Activated naive CD4-positive, alpha-beta T cell treated with Interleukin-2 at 50 U/mL for 16 hours (primary cell): ENCODE measurements around the gene FHOD3.

Experiments
- DNase-seq: peaks from one replicate; pipeline ENCODE4 v3.0.0-alpha.2; 2020

Gene FHOD3

GRCh38 chr18:36643061-36643460 lies 345.5 kb downstream of the FHOD3 start:
- DNase-seq, result no peak

GRCh38 chr18:36648803-36649202 lies 351.3 kb downstream of the FHOD3 start:
- DNase-seq, result no peak

DNA sequence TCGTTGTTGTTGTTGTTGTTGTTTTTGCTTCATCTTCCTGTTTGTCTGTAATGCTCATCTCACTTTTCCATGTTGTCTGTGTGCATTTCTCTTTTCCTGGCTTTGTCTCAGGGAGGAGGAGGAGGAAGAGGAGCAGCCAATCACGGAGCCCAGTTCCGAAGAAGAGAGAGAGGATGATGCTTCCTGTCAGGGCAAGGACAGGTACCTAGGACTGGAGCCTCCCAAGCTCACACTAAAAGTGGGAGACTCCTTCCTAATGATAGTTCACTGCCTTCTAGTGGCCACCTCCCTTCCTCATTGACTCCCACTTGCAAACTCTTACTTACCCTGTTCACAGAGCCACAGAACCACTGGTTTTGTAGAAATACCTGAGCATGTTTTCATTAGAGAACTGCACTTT lies 351.7 kb downstream of the FHOD3 start:
- no peak for DNase-seq

GRCh38 chr18:36650266-36650665 lies 352.8 kb downstream of the FHOD3 start:
- DNase-seq, result no peak

DNA sequence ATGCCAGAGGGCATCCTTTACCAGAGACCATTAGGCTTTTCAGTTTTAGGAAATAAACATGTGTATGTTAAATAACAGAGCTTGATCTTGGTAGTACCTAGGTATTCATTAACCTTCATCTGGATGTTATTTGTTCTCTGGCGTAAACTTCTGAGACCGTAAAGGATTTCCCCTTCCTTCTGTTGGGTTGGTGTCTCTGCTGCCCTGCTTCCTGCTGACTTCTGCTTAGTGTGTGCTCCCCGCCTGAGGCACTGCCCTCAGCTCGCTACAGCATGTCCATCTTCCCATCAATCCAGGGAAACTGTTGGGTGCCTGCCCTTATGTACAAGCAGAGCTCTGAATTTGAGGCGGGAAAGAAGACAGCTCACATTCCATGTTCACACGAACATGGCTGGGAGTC lies 353.4 kb downstream of the FHOD3 start:
- DNase-seq, result no peak

DNA sequence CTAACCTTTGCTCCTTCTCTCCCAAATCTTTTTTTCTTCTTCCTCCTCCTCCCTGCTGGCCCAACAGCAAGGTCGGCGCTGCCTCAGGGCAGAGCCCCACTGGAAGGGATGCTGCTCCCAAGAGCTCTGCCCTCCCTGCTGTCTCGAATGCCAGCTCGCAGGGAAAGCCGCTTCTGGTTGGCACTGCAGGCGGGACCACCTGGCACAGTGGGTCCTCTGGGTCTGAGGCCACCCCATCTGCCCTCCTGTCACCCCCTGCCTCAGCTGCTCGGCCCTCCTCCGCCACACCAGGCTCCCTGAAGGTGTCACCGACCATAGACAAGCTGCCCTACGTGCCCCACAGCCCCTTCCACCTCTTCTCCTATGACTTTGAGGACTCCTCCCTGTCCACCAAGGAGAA lies 355.0 kb downstream of the FHOD3 start:
- DNase-seq, result no peak

DNA sequence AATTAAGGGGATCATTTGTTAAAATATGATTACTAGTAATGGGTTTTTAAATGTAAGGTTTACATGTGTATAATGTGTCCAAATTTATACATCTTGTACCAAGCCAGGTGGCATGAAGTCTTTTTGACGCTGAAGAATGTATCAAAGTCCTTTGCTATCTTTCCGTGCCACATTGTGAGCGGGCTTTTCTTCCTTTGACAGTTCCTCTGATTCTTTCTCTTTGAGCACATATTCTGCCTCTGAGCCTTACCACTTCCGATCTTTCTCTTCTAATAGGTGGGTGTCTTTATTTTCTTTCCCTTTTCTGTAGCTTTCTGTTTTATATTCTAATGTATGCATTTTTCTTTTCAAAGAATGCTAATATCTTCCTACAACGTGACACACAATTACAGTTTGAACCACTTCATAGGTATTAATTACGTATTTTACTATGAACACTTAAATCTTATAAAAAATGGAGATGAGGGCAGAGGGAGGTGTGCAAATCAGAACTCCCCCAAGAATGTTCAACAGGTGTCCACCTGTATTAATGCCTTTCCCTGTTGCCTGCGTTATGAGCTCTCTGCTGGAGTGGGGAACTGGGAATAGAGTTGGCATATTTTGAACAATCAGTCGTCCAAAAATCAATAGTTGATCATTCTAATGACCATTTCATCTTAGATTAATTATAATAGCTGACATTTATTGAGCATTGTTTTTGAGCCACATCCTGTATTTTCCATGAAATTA lies 355.8 kb downstream of the FHOD3 start:
- DNase-seq, result no peak

DNA sequence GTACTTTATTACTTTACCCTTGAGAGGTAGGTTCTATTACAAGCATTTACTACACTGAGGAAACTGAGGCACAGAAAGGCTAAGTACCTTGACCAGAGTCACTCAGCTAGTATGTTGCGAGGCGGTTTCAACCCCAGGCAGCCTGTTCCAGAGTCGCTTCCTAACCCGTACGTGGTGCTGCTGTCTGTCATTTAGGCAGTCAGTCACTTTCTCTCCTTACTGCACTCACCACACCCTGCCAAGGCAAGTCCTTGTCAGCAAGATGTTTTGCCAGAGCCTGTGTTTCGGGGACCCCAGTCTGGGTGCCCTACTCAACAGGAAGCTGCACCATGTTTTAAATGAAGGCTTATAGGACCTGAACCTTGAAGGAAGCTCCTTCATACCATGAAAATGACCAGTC lies 356.4 kb downstream of the FHOD3 start:
- DNase-seq, result no peak

- DNase-seq, result no peak
Measured at GRCh38 chr18:36655074-36655473, 357.6 kb downstream of the FHOD3 start.

- DNase-seq, result no peak
Measured at GRCh38 chr18:36655930-36656329, 358.4 kb downstream of the FHOD3 start.

GRCh38 chr18:36658611-36659010 lies 361.1 kb downstream of the FHOD3 start:
- no peak for DNase-seq

DNA sequence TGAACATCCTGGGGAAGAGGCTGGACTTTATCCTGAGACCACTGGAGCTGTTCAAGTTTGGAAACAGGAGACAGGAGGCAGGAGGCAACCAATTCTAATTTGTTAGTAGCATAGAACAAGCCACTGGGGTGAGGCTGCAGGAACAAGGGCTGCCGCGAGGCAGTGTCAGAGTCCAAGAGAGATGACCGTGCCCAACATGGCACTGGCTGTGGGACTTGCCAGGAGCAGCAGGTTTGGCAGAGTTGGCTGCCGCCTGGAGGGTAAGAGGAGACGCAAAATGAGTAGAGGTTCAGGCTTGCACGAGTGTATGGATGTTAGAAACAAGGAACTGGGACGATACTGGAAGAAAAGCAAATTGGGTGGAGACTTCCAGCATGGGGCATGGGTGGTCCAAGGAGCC lies 362.8 kb downstream of the FHOD3 start:
- DNase-seq, result no peak

- no peak for DNase-seq
Measured at GRCh38 chr18:36661999-36662398, 364.5 kb downstream of the FHOD3 start.

DNA sequence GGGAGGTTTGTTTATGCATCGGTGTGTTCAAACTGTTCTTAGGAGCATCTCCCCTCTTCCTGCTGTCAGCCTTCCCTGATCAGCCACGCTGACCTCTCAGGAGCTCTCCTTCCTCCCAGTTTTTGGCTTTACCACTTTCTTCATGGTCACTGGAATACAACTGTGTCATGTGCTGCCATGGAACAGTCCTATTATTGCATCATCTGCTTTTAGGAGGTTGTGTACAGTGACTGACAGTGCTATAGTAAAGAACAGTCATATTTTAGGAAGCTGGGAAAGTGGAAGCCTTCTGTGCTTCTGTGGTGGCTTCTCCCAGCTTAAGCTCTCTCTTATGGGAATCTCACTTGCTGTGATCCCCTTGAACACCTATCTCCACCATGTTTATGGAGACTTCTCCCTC lies 365.8 kb downstream of the FHOD3 start:
- DNase-seq, result no peak

DNA sequence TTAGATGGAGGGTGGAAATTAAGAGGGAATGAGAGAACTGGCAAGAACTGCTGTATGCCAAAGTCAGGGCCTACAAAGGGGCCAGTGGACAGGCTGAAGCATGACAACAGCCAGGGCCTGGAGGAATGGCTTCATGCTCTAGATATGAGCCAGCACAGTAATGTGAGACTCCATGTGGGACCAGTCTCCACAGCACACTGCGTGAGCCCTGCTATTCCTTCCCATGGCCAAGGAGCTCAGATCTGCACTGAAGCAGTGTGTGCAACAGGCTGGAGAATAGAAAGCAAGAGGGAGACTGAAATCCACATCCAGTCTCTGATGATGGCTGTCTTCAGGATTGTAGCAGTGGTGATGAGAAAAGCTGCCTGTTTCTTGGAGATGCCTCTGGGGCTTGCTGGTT lies 368.4 kb downstream of the FHOD3 start:
- no peak for DNase-seq

GRCh38 chr18:36667811-36668210 lies 370.3 kb downstream of the FHOD3 start:
- no peak for DNase-seq

- DNase-seq, result no peak
Measured at GRCh38 chr18:36668349-36668748, 370.8 kb downstream of the FHOD3 start.

- DNase-seq, result no peak
Measured at GRCh38 chr18:36672437-36673344, 375.2 kb downstream of the FHOD3 start.

GRCh38 chr18:36673452-36673851 lies 375.9 kb downstream of the FHOD3 start:
- no peak for DNase-seq

GRCh38 chr18:36675076-36675475 lies 377.6 kb downstream of the FHOD3 start:
- no peak for DNase-seq

GRCh38 chr18:36675542-36675941 lies 378.0 kb downstream of the FHOD3 start:
- DNase-seq, result no peak

- no peak for DNase-seq
Measured at GRCh38 chr18:36676629-36677028, 379.1 kb downstream of the FHOD3 start.

DNA sequence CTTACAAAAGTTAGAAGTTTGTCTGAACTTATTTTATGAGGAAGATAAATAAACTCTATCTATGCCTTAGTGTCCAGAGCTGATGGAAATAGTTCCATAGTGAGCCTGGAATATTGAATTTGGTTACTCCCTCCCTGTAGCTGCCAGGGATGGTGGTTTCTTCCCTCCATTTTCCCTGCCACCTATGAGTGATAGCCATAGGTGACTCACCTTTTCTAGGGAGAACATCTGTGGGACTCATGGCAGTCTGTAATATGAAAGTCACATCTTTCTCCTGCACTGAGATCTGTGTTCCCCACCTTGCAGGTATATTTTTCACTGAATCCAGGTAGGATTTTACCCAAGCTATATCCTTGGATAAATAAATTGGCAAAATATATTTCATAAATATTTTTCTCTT lies 382.5 kb downstream of the FHOD3 start:
- DNase-seq, result no peak

GRCh38 chr18:36685580-36685979 lies 388.1 kb downstream of the FHOD3 start:
- no peak for DNase-seq
